GM12872 (cell line): Measurements from ENCODE around the gene HOXD11.

Experiments
- CTCF ChIP-seq: IDR thresholded peaks from 3 replicates; pipeline ENCODE4 v1.5.1; 2011; ENCODE audit warnings: low read depth, mild to moderate bottlenecking, low read length, moderate library complexity; ENCODE audit not compliant: insufficient read depth

Gene HOXD11

GRCh38 chr2:176102309-176102866, 4.7 kb upstream of the HOXD11 start:
- TF ChIP-seq CTCF: no peak

GRCh38 chr2:176103194-176103593, 3.9 kb upstream of the HOXD11 start:
- no peak for TF ChIP-seq CTCF

GRCh38 chr2:176103742-176104315, 3.3 kb upstream of the HOXD11 start:
- no peak for TF ChIP-seq CTCF

DNA sequence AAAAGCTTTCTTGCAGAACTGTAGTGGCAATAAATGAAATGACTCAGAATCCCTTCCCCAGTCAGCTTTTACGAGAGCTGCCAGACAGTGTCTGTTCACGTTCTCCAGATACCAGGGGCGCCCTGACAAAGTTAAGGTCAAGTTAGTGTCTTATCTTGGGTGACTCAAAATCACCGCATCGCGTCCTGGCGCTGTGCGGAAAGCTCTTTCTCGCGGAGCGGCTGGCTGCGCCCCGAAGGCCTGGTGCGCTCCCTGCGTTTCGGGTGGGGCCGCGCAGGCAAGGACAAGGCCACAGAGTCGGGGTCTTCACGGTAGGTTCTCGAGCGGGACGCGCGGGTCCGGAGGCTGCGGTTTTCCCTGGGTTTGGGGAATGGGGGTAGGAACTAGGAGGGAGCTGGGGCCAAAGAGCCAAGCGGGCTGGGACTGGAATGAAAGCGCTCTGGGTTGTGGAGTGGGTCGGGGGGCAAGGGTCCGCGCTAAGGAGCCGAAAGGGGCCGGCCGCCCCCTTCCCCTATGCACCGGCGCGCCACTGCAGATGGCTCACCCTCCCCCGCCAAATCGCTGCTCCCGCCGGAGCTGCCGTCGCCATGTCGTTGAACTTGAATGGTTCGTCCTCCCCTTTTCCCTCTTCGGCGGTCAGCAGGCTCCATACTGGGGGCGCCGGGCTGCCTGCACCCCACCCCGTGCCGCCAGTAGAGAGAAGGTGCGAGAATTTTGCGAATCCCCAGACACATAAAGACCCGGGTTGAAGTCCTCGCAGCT, 2.6 kb upstream of the HOXD11 start:
- no peak for TF ChIP-seq CTCF

- no peak for TF ChIP-seq CTCF
These were observed 1.9 kb upstream of the HOXD11 start for GRCh38 chr2:176105078-176105729.

- TF ChIP-seq CTCF: no peak
These were observed 1.1 kb upstream of the HOXD11 start for GRCh38 chr2:176105730-176106580.
